Calu3 (cell line): ENCODE measurements around the gene SEC14L2. TPM values are rescaled to one million over a fixed set of nuclear protein-coding genes. Genes with fewer than 3 reads are reported as not detected.

ENCODE experiments used
- BruUV-seq: library from RNA; stranded (reverse); fragments of 400-500 nt; replicated peaks from 2 replicates; lab custom pipeline; 2021; lab: Mats Ljungman, UMichigan
- CTCF ChIA-PET: fragments of 300-600 bp; sonication (Branson Sonifier 250); formaldehyde crosslinking; loops from one replicate; lab custom pipeline; 2022; ENCODE audit warnings: antibody characterized with exemption; lab: Charles Lee
- DNase-seq: peaks from one replicate; pipeline ENCODE4 v3.0.0; 2022
- H3K27ac Mint-ChIP-seq: one replicate; pipeline ENCODE4 v1.8.0; 2022; ENCODE audit warnings: mixed read lengths; ENCODE audit not compliant: unreplicated experiment
- H3K27me3 Mint-ChIP-seq: one replicate; pipeline ENCODE4 v1.8.0; 2022; ENCODE audit warnings: mixed read lengths; ENCODE audit not compliant: unreplicated experiment
- H3K36me3 Mint-ChIP-seq: one replicate; pipeline ENCODE4 v1.8.0; 2022; ENCODE audit warnings: mild to moderate bottlenecking, moderate library complexity, mixed read lengths; ENCODE audit not compliant: insufficient read depth, unreplicated experiment
- H3K4me1 Mint-ChIP-seq: one replicate; pipeline ENCODE4 v1.8.0; 2022; ENCODE audit warnings: mild to moderate bottlenecking, low read depth, mixed read lengths; ENCODE audit not compliant: unreplicated experiment
- H3K4me3 Mint-ChIP-seq: one replicate; pipeline ENCODE4 v1.8.0; 2022; ENCODE audit warnings: mild to moderate bottlenecking, low read depth, moderate library complexity, mixed read lengths; ENCODE audit not compliant: unreplicated experiment
- H3K9me3 Mint-ChIP-seq: one replicate; pipeline ENCODE4 v1.8.0; 2022; ENCODE audit warnings: low read depth, mixed read lengths; ENCODE audit not compliant: unreplicated experiment
- intact Hi-C: fragments of 100-400 bp; cut with micrococcal nuclease; formaldehyde crosslinking; loops from one replicate; pipeline ENCODE4 v1.10.0; 2022; ENCODE audit not compliant: unreplicated experiment
- total RNA-seq: library from RNA; stranded (reverse); gene quantifications from 2 replicates; pipeline ENCODE4 v1.2.3, GENCODE V29; 2022
- TF ChIP-seq, protein P1 (sequence below): fragments of 200-600 bp; IDR thresholded peaks from one replicate; pipeline ENCODE4 v1.8.0; 2022; ENCODE audit warnings: antibody characterized with exemption; ENCODE audit not compliant: unreplicated experiment

SEC14L2 gene
- total RNA-seq, 1 experiment from 2014 or later = 39.1 TPM

DNA sequence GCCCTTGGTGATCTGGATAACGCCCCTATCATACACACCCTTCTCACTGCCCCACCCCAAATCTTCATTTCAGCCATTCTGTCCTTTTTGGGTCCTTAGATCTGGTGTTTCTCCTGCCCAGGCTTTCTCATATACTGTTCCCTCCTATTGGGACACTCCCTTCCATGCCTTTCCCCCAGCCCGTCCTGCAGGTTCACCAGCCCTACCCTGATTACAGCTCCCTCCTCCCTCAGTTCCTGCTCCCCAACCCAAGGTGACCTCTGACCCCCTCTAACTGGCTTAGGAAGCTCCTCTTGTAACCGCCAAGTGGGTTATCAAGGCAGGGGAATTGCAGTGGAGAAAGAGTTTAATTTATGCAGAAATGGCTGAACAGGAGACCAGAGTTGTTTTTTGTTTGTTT, 41.7 kb downstream of the SEC14L2 start:
- H3K9me3 Mint-ChIP-seq = peaks cover 3% of the 10 kb centered on the region
- H3K4me1 Mint-ChIP-seq = peaks cover 40% of the 10 kb centered on the region
- no TSS peak for BruUV-seq
- DNase-seq = no peak
- TF ChIP-seq, protein P1, sequence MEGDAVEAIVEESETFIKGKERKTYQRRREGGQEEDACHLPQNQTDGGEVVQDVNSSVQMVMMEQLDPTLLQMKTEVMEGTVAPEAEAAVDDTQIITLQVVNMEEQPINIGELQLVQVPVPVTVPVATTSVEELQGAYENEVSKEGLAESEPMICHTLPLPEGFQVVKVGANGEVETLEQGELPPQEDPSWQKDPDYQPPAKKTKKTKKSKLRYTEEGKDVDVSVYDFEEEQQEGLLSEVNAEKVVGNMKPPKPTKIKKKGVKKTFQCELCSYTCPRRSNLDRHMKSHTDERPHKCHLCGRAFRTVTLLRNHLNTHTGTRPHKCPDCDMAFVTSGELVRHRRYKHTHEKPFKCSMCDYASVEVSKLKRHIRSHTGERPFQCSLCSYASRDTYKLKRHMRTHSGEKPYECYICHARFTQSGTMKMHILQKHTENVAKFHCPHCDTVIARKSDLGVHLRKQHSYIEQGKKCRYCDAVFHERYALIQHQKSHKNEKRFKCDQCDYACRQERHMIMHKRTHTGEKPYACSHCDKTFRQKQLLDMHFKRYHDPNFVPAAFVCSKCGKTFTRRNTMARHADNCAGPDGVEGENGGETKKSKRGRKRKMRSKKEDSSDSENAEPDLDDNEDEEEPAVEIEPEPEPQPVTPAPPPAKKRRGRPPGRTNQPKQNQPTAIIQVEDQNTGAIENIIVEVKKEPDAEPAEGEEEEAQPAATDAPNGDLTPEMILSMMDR = no peak
- no peak overlapping the region for H3K27ac Mint-ChIP-seq
- CTCF ChIA-PET = interaction anchor here (0.7 kb wide), 2 partner anchors 96 to 105 kb away, joined by 3 to 6 read pairs; no protein-coding TSS in a partner anchor
- no peak overlapping the region for H3K4me3 Mint-ChIP-seq
- H3K27me3 Mint-ChIP-seq = no peaks in the 10 kb centered on the region
- intact Hi-C loops = no loop called here
- no peaks in the 10 kb centered on the region for H3K36me3 Mint-ChIP-seq

DNA sequence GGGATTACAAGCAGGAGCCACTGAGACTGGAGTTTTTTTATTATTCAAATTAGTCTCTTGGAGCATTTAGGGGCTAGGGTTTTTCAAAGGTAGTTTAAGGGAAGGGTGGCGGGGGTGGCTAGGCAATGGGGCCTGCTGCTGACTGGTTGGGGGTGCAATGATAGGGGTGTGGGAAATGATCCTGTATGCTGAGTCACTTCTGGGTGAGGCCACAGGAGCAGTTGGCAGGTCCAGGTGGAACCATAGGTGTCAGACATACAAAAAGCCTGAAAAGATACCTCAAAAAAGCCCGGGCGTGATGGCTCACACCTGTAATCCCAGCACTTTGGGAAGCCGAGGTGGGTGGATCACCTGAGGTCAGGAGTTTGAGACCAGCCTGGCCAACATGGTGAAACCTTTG, 42.4 kb downstream of the SEC14L2 start:
- no TSS peak for BruUV-seq
- H3K36me3 Mint-ChIP-seq = no peaks in the 10 kb centered on the region
- intact Hi-C loops = no loop called here
- no peak for DNase-seq
- peaks cover 41% of the 10 kb centered on the region for H3K4me1 Mint-ChIP-seq
- H3K9me3 Mint-ChIP-seq = peaks cover 3% of the 10 kb centered on the region
- no peak overlapping the region for H3K4me3 Mint-ChIP-seq
- H3K27ac Mint-ChIP-seq = no peak overlapping the region
- CTCF ChIA-PET = interaction anchor here (0.7 kb wide), 2 partner anchors 95 to 104 kb away, joined by 3 to 6 read pairs; no protein-coding TSS in a partner anchor
- TF ChIP-seq, protein P1 = no peak
- no peaks in the 10 kb centered on the region for H3K27me3 Mint-ChIP-seq

DNA sequence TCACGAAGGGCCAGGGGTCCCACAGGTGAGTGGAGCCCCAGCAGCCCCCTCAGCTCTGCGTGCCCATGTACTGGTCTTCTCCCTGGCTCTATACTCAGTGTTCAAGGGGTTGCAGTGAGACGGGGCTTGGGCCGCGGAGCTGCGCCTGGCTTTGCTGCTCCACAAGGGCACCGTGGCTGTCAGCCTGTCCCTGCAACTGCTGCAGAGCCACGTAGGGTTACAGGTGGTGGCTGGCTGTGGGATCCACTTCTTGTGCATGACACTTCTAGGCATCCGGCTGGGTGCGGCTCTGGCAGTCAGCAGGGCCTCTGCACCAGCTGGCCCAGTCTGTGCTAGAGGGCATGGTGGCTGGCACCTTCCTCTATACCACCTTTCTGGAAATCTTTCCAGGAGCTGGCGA, 43.0 kb downstream of the SEC14L2 start:
- no peak for DNase-seq
- Mint-ChIP-seq H3K4me1 (peaks cover 41% of the 10 kb centered on the region), H3K36me3 (no peaks in the 10 kb centered on the region), H3K9me3 (peaks cover 3% of the 10 kb centered on the region), H3K27me3 (no peaks in the 10 kb centered on the region), H3K27ac (no peak overlapping the region), H3K4me3 (no peak overlapping the region)
- intact Hi-C loops = no loop called here
- TF ChIP-seq, protein P1 = no peak
- CTCF ChIA-PET = no interaction called here
- BruUV-seq = no TSS peak

DNA sequence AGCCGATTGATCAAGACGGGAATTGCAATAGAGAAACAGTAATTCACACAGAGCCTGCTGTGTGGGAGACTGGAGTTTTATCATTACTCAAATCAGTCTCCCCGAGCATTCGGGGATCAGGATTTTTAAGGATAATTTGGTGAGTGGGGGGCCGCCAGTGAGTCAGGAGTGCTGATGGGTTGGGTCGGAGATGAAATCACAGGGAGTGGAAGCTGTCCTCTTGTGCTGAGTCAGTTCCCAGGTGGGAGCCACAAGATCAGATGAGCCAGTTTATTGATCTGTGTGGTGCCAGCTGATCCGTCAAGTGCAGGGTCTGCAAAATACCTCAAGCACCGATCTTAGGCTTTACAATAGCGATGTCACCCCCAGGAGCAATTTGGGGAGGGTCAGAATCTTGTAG, 44.3 kb downstream of the SEC14L2 start:
- Mint-ChIP-seq H3K4me1 (peaks cover 41% of the 10 kb centered on the region), H3K9me3 (no peaks in the 10 kb centered on the region), H3K27ac (peak overlapping the region; percentile 46), H3K36me3 (no peaks in the 10 kb centered on the region), H3K4me3 (no peak overlapping the region), H3K27me3 (no peaks in the 10 kb centered on the region)
- no TSS peak for BruUV-seq
- CTCF ChIA-PET = no interaction called here
- TF ChIP-seq, protein P1 = no peak
- intact Hi-C loops = no loop called here
- DNase-seq = no peak
